SH-SY5Y (cell line): ENCODE measurements around the gene PLCG2.

ENCODE experiments used
- GATA2 ChIP-seq: IDR thresholded peaks from 2 replicates; pipeline ENCODE4 v1.6.1; 2011; ENCODE audit warnings: mild to moderate bottlenecking, low read depth, low read length
- GATA3 ChIP-seq: IDR thresholded peaks from 2 replicates; pipeline ENCODE4 v1.6.1; 2011; ENCODE audit warnings: low read depth, mild to moderate bottlenecking, low read length, moderate library complexity

DNA sequence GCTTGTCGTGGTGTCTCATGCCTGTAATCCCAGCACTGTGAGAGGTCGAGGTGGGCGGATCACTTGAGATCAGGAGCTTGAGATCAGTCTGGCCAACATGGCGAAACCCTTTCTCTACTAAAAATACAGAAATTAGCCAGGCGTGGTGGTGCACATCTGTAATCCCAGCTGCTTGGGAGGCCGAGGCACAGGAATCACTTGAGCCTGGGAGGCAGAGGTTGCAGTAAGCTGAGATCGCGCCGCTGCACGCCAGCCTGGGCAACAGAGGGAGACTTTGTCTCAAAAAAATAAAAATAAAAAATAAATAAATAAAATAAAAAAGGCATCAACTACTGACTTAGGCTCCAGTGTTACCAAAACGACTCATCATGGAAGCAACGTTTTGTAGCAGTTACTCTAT lies 115.5 kb downstream of the PLCG2 start:
- TF ChIP-seq GATA2 (no peak), GATA3 (no peak)
